ENCODE data around the gene SPHK2.
A peak's percentile ranks its signal among the peaks of the same experiment; 100 is the strongest.
"Not testable (repeated sequence)": the region's sequence is repeated elsewhere in the genome, so short reads cannot be mapped to it uniquely, and the experiment has no call there.

Gene SPHK2

DNA sequence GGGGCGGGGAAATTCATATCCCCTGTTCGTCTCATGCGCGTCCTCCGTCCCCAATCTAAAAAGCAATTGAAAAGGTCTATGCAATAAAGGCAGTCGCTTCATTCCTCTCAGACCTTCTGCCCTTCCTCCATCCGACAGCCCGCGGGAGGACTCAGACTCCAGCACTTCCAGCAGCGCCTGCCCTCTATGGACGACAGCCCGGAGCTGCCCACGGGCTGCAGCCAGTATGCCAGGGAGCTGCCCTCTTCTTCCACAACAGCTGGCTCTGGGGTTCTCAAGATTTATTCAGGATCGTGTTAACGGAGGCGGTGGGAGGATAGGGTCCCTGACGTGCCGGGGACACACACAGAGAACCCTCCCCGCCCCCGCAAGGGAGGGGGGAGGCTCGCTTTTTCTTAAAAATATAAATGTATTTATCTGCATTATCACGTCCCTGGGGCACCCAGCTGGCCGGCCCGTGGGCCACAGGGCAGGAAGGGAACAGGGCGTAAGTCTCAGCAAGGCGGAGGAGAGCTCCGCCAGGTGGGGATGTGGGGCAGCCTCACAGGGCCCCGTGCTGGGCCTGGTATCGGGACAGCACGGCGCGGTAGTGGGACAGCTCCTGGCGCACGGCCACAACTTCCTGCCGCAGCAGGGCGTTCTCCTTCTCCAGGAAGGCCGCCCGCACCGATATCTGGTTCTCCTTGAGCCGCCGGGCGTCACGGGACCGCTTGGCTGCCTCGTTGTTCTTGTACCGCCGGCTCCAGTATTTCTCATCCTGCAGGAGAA lies 11.2 kb downstream of the SPHK2 start:
- Histone ChIP-seq H3K27me3 (ENCODE audit: control insufficient read depth in 1 of 2, insufficient read depth in 2 of 2, low read length in 2 of 2) (no peaks in the 10 kb centered on the region), H3K36me3 (ENCODE audit: control insufficient read depth in 1 of 2, insufficient read depth in 2 of 2, low read length in 2 of 2) (peaks cover 4 to 20% of the 10 kb centered on the region in 2 donors), H3K9ac (ENCODE audit: low read depth in 1 of 2, low read length in 2 of 2) (peak overlapping the region; percentile 63 to 64), H3K27ac (ENCODE audit: low read depth, low read length) (peak overlapping the region; percentile 82), H3K4me3 (ENCODE audit: low read depth in 1 of 2, low read length in 2 of 2) (peak overlapping the region in 1 of 2 donors; percentile 23), H3K9me3 (ENCODE audit: control insufficient read depth in 1 of 2, low read length in 2 of 2) (no peaks in the 10 kb centered on the region), H3K4me1 (ENCODE audit: control insufficient read depth in 1 of 2, insufficient read depth in 2 of 2, low read length in 2 of 2) (peaks cover 59 to 62% of the 10 kb centered on the region in 2 donors)

GRCh38 chr19:48631225-48631624 lies 11.9 kb downstream of the SPHK2 start:
- Histone ChIP-seq H3K9me3 (ENCODE audit: control insufficient read depth in 1 of 2, low read length in 2 of 2) (no peaks in the 10 kb centered on the region), H3K36me3 (ENCODE audit: control insufficient read depth in 1 of 2, insufficient read depth in 2 of 2, low read length in 2 of 2) (peaks cover 4 to 20% of the 10 kb centered on the region in 2 donors), H3K27ac (ENCODE audit: low read depth, low read length) (peak overlapping the region; percentile 82), H3K4me3 (ENCODE audit: low read depth in 1 of 2, low read length in 2 of 2) (no peak overlapping the region), H3K27me3 (ENCODE audit: control insufficient read depth in 1 of 2, insufficient read depth in 2 of 2, low read length in 2 of 2) (no peaks in the 10 kb centered on the region), H3K9ac (ENCODE audit: low read depth in 1 of 2, low read length in 2 of 2) (peak overlapping the region; percentile 63 to 64), H3K4me1 (ENCODE audit: control insufficient read depth in 1 of 2, insufficient read depth in 2 of 2, low read length in 2 of 2) (peaks cover 58 to 62% of the 10 kb centered on the region in 2 donors)

- Histone ChIP-seq H3K9ac (ENCODE audit: low read depth in 1 of 2, low read length in 2 of 2) (peak overlapping the region in 1 of 2 donors; percentile 28), H3K4me3 (ENCODE audit: low read depth in 1 of 2, low read length in 2 of 2) (peak overlapping the region in 1 of 2 donors; percentile 31), H3K4me1 (ENCODE audit: control insufficient read depth in 1 of 2, insufficient read depth in 2 of 2, low read length in 2 of 2) (peaks cover 50 to 57% of the 10 kb centered on the region in 2 donors), H3K36me3 (ENCODE audit: control insufficient read depth in 1 of 2, insufficient read depth in 2 of 2, low read length in 2 of 2) (peaks cover 4 to 20% of the 10 kb centered on the region in 2 donors)
- H3K27me3 ChIP-seq (ENCODE audit: control insufficient read depth in 1 of 2, insufficient read depth in 2 of 2, low read length in 2 of 2); H3K9me3 ChIP-seq (ENCODE audit: control insufficient read depth in 1 of 2, low read length in 2 of 2); H3K27ac ChIP-seq (ENCODE audit: low read depth, low read length): not testable (repeated sequence)
Measured at GRCh38 chr19:48632286-48632685, 13.0 kb downstream of the SPHK2 start.

DNA sequence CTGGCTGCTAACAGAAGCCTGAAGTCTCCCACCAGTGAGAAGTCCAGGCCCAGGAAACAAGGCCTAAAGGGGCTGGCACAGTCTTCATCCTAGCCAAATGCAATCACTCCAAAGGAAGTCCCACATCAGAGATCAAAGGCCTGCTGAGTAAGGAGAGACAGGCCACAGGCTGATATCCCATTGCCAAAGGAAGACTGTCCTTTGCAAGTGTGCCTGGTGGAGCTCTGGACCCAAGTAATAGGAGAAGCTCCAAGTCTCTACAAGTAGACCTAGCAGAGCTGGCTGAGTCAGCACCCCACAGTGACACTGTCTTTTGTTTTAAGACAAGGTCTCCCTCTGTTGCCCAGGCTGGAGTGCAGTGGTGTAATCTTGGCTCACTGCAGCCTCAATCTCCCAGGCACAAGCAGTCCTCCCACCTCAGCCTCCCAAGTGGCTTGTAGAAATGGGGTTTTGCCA lies 13.4 kb downstream of the SPHK2 start:
- Histone ChIP-seq H3K36me3 (ENCODE audit: control insufficient read depth in 1 of 2, insufficient read depth in 2 of 2, low read length in 2 of 2) (peaks cover 4 to 20% of the 10 kb centered on the region in 2 donors), H3K27me3 (ENCODE audit: control insufficient read depth in 1 of 2, insufficient read depth in 2 of 2, low read length in 2 of 2) (no peaks in the 10 kb centered on the region), H3K4me1 (ENCODE audit: control insufficient read depth in 1 of 2, insufficient read depth in 2 of 2, low read length in 2 of 2) (peaks cover 46 to 54% of the 10 kb centered on the region in 2 donors), H3K4me3 (ENCODE audit: low read depth in 1 of 2, low read length in 2 of 2) (peak overlapping the region in 1 of 2 donors; percentile 31), H3K9ac (ENCODE audit: low read depth in 1 of 2, low read length in 2 of 2) (peak overlapping the region; percentile 21 to 28), H3K9me3 (ENCODE audit: control insufficient read depth in 1 of 2, low read length in 2 of 2) (no peaks in the 10 kb centered on the region), H3K27ac (ENCODE audit: low read depth, low read length) (no peak overlapping the region)

- H3K9ac ChIP-seq (ENCODE audit: low read depth in 1 of 2, low read length in 2 of 2), result peak overlapping the region; percentile 59 to 86
- no peaks in the 10 kb centered on the region for H3K27me3 ChIP-seq (ENCODE audit: control insufficient read depth in 1 of 2, insufficient read depth in 2 of 2, low read length in 2 of 2)
- H3K4me3 ChIP-seq (ENCODE audit: low read depth in 1 of 2, low read length in 2 of 2), result peak overlapping the region; percentile 50 to 60
- H3K36me3 ChIP-seq (ENCODE audit: control insufficient read depth in 1 of 2, insufficient read depth in 2 of 2, low read length in 2 of 2), result peaks cover 4 to 15% of the 10 kb centered on the region in 2 donors
- H3K9me3 ChIP-seq (ENCODE audit: control insufficient read depth in 1 of 2, low read length in 2 of 2), result no peaks in the 10 kb centered on the region
- H3K4me1 ChIP-seq (ENCODE audit: control insufficient read depth in 1 of 2, insufficient read depth in 2 of 2, low read length in 2 of 2), result peaks cover 42 to 51% of the 10 kb centered on the region in 2 donors
- peak overlapping the region; percentile 76 for H3K27ac ChIP-seq (ENCODE audit: low read depth, low read length)
Measured at GRCh38 chr19:48633148-48634035, 14.1 kb downstream of the SPHK2 start.

- Histone ChIP-seq H3K9me3 (ENCODE audit: control insufficient read depth in 1 of 2, low read length in 2 of 2) (no peaks in the 10 kb centered on the region), H3K9ac (ENCODE audit: low read depth in 1 of 2, low read length in 2 of 2) (peak overlapping the region; percentile 59 to 86), H3K4me3 (ENCODE audit: low read depth in 1 of 2, low read length in 2 of 2) (peak overlapping the region; percentile 50 to 60), H3K27me3 (ENCODE audit: control insufficient read depth in 1 of 2, insufficient read depth in 2 of 2, low read length in 2 of 2) (no peaks in the 10 kb centered on the region), H3K36me3 (ENCODE audit: control insufficient read depth in 1 of 2, insufficient read depth in 2 of 2, low read length in 2 of 2) (peaks cover 4 to 13% of the 10 kb centered on the region in 2 donors), H3K4me1 (ENCODE audit: control insufficient read depth in 1 of 2, insufficient read depth in 2 of 2, low read length in 2 of 2) (peaks cover 48 to 57% of the 10 kb centered on the region in 2 donors), H3K27ac (ENCODE audit: low read depth, low read length) (peak overlapping the region; percentile 76)
Measured at GRCh38 chr19:48634036-48634342, 14.7 kb downstream of the SPHK2 start.

DNA sequence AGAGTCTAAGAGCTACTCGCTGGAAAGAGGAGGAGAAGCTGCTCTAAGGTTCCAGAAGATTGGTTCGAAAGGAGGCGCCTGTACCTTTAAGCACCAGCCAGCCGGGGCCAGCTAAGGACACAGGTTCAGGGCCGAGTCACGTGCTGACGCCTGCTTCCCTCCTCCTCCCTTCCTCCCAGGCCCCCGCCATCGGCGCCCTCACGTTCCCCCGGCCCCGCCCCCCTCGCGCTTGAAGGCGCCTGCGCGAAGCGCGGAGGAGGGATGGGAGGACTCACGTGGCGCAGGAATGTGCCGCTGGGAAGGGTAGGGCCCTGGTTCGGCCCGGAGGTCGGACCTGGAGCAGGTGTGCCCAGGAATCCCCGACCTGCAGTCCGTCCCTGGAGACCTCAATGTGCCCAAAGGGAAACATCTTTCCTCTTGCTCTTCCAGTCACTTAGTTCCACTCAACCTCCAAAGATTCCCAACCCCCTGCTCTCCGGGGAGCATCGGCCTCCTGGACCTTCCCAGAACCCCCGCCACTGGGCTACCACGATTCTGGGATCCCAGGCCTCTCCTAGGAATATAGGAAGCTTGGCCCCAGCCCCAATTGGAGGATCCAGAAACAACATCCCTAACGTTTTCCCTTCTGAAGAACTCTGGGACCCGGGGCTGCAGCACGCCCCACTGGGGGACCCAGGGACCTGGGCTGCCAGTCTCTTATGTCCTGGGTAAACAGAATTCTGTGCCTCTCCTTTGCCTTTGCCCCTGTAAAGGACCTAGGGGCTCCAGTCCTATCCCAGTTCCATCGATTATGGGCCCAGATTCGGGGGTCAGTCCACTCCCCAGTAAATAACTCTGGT lies 15.3 kb downstream of the SPHK2 start:
- Histone ChIP-seq H3K4me3 (ENCODE audit: low read depth in 1 of 2, low read length in 2 of 2) (peak overlapping the region; percentile 58 to 66), H3K9me3 (ENCODE audit: control insufficient read depth in 1 of 2, low read length in 2 of 2) (no peaks in the 10 kb centered on the region), H3K27me3 (ENCODE audit: control insufficient read depth in 1 of 2, insufficient read depth in 2 of 2, low read length in 2 of 2) (no peaks in the 10 kb centered on the region), H3K27ac (ENCODE audit: low read depth, low read length) (peak overlapping the region; percentile 89), H3K36me3 (ENCODE audit: control insufficient read depth in 1 of 2, insufficient read depth in 2 of 2, low read length in 2 of 2) (peaks cover 4 to 13% of the 10 kb centered on the region in 2 donors), H3K4me1 (ENCODE audit: control insufficient read depth in 1 of 2, insufficient read depth in 2 of 2, low read length in 2 of 2) (peaks cover 55 to 60% of the 10 kb centered on the region in 2 donors), H3K9ac (ENCODE audit: low read depth in 1 of 2, low read length in 2 of 2) (peak overlapping the region; percentile 59 to 86)

GRCh38 chr19:48635263-48635965 lies 16.1 kb downstream of the SPHK2 start:
- H3K4me1 ChIP-seq (ENCODE audit: control insufficient read depth in 1 of 2, insufficient read depth in 2 of 2, low read length in 2 of 2), result peaks cover 52 to 59% of the 10 kb centered on the region in 2 donors

More at GRCh38 chr19:48635263-48635965, 16.1 kb downstream of the SPHK2 start:
- Histone ChIP-seq H3K9ac (ENCODE audit: low read depth in 1 of 2, low read length in 2 of 2) (peak overlapping the region; percentile 79 to 86), H3K9me3 (ENCODE audit: control insufficient read depth in 1 of 2, low read length in 2 of 2) (no peaks in the 10 kb centered on the region), H3K4me3 (ENCODE audit: low read depth in 1 of 2, low read length in 2 of 2) (peak overlapping the region; percentile 80 to 88), H3K27me3 (ENCODE audit: control insufficient read depth in 1 of 2, insufficient read depth in 2 of 2, low read length in 2 of 2) (no peaks in the 10 kb centered on the region), H3K27ac (ENCODE audit: low read depth, low read length) (peak overlapping the region; percentile 89), H3K36me3 (ENCODE audit: control insufficient read depth in 1 of 2, insufficient read depth in 2 of 2, low read length in 2 of 2) (peaks cover 4 to 13% of the 10 kb centered on the region in 2 donors)

Data from duodenal mucosa (tissue), 2 donors.